ENCODE data around the gene NF2.

The NF2 gene

DNA sequence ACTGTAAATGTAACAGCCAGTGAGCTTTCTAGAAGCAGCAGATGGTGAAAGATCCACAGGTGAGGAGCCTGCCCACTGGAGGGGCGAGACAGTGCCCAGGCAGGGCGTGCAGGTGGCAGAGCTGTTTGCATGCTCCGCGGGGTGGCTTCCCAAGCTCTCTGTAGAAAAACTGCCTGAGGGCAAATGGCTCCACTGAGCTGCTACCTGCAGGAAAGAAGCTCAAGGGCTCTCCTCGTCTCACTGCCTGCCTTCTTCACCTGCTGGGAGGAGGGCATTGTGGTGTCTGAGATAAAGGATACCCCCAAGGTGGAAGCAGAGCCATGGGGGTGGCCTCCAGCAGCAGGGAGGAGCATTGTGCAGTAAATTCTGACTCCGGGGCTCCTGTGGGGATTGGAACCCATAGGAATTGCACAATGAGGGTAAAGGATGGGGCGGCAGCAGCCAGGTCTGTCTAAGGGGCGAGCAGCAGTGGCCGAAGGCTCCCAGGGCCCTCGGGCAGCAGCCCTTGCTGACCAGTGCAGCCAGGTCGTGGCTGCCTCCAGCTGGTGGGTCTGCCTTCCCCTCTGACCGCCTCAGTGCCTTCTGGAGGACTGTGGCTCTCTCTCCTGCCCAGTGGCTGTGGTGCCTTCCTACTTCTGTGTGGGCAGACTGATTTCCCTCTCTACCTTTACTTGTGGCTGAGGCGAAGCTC lies 88.3 kb downstream of the NF2 start:
- DNase-seq (ENCODE audit: low spot score) (no peak), ATAC-seq (ENCODE audit: low read depth) (no peak)
- TF ChIP-seq, protein P1, sequence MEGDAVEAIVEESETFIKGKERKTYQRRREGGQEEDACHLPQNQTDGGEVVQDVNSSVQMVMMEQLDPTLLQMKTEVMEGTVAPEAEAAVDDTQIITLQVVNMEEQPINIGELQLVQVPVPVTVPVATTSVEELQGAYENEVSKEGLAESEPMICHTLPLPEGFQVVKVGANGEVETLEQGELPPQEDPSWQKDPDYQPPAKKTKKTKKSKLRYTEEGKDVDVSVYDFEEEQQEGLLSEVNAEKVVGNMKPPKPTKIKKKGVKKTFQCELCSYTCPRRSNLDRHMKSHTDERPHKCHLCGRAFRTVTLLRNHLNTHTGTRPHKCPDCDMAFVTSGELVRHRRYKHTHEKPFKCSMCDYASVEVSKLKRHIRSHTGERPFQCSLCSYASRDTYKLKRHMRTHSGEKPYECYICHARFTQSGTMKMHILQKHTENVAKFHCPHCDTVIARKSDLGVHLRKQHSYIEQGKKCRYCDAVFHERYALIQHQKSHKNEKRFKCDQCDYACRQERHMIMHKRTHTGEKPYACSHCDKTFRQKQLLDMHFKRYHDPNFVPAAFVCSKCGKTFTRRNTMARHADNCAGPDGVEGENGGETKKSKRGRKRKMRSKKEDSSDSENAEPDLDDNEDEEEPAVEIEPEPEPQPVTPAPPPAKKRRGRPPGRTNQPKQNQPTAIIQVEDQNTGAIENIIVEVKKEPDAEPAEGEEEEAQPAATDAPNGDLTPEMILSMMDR (IDR thresholded peaks at IDR 0.05; ENCODE audit: poor library complexity, severe bottlenecking), result no peak
- Histone ChIP-seq H3K27ac (ENCODE audit: poor library complexity, severe bottlenecking) (no peak overlapping the region), H3K4me1 (ENCODE audit: insufficient read depth, poor library complexity, severe bottlenecking) (no peaks in the 10 kb centered on the region), H3K27me3 (ENCODE audit: insufficient read depth, poor library complexity, severe bottlenecking) (no peaks in the 10 kb centered on the region), H3K36me3 (ENCODE audit: low read depth) (peaks cover 17% of the 10 kb centered on the region), H3K9me3 (ENCODE audit: severe bottlenecking) (no peaks in the 10 kb centered on the region), H3K4me3 (ENCODE audit: severe bottlenecking) (no peak overlapping the region)

DNA sequence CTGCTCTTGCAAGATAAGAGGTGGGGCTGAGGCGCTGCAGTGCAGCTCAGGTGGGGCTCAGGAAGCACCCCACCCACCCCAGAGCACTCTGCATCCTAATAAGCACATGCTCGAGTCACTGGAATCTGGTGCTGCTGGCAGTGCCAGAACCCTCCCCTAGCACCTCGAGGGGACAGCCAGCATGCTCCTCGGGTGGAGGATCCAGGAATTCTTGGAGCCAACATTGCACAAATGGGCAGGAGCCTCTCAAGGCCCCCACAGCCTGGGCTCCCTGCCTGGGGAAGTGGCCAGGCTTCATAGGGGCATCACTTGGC lies 88.9 kb downstream of the NF2 start:
- no peaks in the 10 kb centered on the region for H3K4me1 ChIP-seq (ENCODE audit: insufficient read depth, poor library complexity, severe bottlenecking)
- no peak for ATAC-seq (ENCODE audit: low read depth)
- no peak for DNase-seq (ENCODE audit: low spot score)
- no peak overlapping the region for H3K27ac ChIP-seq (ENCODE audit: poor library complexity, severe bottlenecking)
- TF ChIP-seq, protein P1 (IDR thresholded peaks at IDR 0.05; ENCODE audit: poor library complexity, severe bottlenecking), result no peak
- peaks cover 11% of the 10 kb centered on the region for H3K36me3 ChIP-seq (ENCODE audit: low read depth)
- H3K9me3 ChIP-seq (ENCODE audit: severe bottlenecking), result no peaks in the 10 kb centered on the region
- H3K27me3 ChIP-seq (ENCODE audit: insufficient read depth, poor library complexity, severe bottlenecking), result no peaks in the 10 kb centered on the region
- H3K4me3 ChIP-seq (ENCODE audit: severe bottlenecking), result no peak overlapping the region

DNA sequence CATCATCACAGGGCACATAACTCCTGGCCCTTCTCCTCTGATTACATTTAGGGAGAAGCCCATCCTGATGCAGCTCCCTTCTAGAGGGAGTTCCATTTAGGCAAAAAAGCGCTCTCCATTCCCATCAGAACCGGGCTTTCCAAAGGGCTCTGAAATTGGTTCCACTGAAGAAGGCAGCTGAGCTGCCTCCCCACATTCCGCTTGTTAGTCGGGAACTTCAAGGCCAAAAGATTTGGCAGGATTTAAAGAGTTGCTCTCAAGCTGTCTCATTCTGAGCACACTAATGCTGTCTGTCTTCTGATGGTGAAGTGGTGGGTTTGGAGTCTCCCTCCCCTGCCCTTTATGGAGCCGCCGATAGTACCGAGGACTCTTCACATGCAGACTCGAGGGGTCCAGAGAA lies 89.7 kb downstream of the NF2 start:
- H3K4me3 ChIP-seq (ENCODE audit: severe bottlenecking), result no peak overlapping the region
- peaks cover 10% of the 10 kb centered on the region; the same call in 1 of the 2 replicates for H3K36me3 ChIP-seq (ENCODE audit: low read depth)

DNA sequence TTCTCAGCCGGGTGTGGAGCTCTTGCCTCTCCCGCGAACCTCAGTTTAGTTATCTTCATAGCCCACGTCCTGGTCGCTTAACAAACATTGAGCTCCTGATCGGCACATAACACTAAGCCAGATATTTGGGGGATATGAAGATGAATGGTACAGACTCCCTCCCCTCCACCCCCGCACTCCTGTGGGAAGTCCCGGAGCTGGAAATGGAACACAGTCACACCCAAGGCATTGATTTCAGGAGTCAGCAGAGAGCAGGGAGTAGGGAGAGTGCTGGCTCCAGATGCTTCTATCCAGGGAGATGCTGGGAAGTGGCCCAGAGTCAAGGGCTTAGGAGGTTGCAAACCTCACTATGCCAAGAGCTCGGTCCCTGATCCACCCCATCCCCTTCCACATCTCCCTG lies 90.2 kb downstream of the NF2 start:
- DNase-seq (ENCODE audit: low spot score) (no peak), ATAC-seq (ENCODE audit: low read depth) (no peak)
- peaks cover 10% of the 10 kb centered on the region; the same call in 1 of the 2 replicates for H3K36me3 ChIP-seq (ENCODE audit: low read depth)
- no peak overlapping the region for H3K4me3 ChIP-seq (ENCODE audit: severe bottlenecking)
- no peaks in the 10 kb centered on the region for H3K4me1 ChIP-seq (ENCODE audit: insufficient read depth, poor library complexity, severe bottlenecking)
- no peaks in the 10 kb centered on the region for H3K9me3 ChIP-seq (ENCODE audit: severe bottlenecking)
- TF ChIP-seq, protein P1 (IDR thresholded peaks at IDR 0.05; ENCODE audit: poor library complexity, severe bottlenecking), result no peak
- H3K27ac ChIP-seq (ENCODE audit: poor library complexity, severe bottlenecking), result no peak overlapping the region
- no peaks in the 10 kb centered on the region for H3K27me3 ChIP-seq (ENCODE audit: insufficient read depth, poor library complexity, severe bottlenecking)

More for the DNA sequence above, 89.7 kb downstream of the NF2 start:
- DNase-seq (ENCODE audit: low spot score), result no peak
- no peaks in the 10 kb centered on the region for H3K9me3 ChIP-seq (ENCODE audit: severe bottlenecking)
- no peak overlapping the region for H3K27ac ChIP-seq (ENCODE audit: poor library complexity, severe bottlenecking)
- no peak for ATAC-seq (ENCODE audit: low read depth)
- TF ChIP-seq, protein P1 (IDR thresholded peaks at IDR 0.05; ENCODE audit: poor library complexity, severe bottlenecking), result no peak
- H3K27me3 ChIP-seq (ENCODE audit: insufficient read depth, poor library complexity, severe bottlenecking), result no peaks in the 10 kb centered on the region
- no peaks in the 10 kb centered on the region for H3K4me1 ChIP-seq (ENCODE audit: insufficient read depth, poor library complexity, severe bottlenecking)

DNA sequence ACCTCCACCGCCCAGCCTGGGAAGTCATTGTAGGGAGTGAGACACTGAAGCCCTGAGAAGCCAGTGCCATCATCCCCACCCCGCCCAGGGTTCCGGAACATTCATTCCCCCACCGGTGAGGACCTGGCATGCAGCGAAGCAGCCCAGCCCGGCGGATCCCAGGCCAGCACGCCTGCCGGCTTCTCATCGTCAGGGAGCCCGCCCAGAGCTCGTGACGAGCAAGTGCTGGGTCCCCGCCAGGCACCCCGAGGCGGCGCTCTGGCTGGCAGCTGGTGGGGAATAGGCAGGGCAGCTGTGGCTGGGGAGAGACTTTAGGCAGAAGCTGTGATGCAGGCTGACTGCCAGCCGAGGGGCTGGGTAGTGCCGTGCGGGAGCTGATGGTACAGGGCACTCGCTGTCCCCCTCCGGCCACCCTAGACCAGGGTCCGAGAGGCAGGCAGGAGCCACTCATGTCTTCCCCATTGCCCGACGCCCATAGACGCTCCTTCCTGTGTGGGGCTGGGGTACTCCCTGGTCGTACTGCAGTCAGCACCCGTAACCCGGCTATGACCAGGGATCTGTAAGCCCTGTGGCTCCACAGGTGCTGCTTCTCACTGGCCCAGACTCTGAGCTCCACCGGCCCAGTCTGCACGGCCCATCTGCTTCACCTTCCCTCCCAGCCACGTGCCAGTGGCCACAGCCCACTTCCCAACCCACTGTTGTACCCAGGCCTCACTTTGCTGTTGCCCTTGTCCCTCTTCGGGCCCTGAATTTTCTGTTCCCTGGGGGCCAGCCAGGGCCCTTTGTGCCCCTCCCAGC lies 91.9 kb downstream of the NF2 start:
- no peaks in the 10 kb centered on the region for H3K4me1 ChIP-seq (ENCODE audit: insufficient read depth, poor library complexity, severe bottlenecking)
- H3K4me3 ChIP-seq (ENCODE audit: severe bottlenecking), result no peak overlapping the region
- TF ChIP-seq, protein P1 (IDR thresholded peaks at IDR 0.05; ENCODE audit: poor library complexity, severe bottlenecking), result no peak
- no peak overlapping the region for H3K27ac ChIP-seq (ENCODE audit: poor library complexity, severe bottlenecking)
- DNase-seq (ENCODE audit: low spot score) (no peak), ATAC-seq (ENCODE audit: low read depth) (no peak)
- H3K36me3 ChIP-seq (ENCODE audit: low read depth), result 0 out of 2 replicates have a peak, but pooled peaks cover 4% of the 10 kb centered on the region
- no peaks in the 10 kb centered on the region for H3K27me3 ChIP-seq (ENCODE audit: insufficient read depth, poor library complexity, severe bottlenecking)
- no peaks in the 10 kb centered on the region for H3K9me3 ChIP-seq (ENCODE audit: severe bottlenecking)
